HepG2 (cell line): ENCODE data around the gene SNRNP200. TPM values are rescaled to one million over a fixed set of nuclear protein-coding genes. Genes with fewer than 3 reads are reported as not detected.

Source experiments
- ATF7 ChIP-seq, 2 experiments: fragments of 450-650 bp in 1 of 2; sonication (generic) in 1 of 2; formaldehyde crosslinking in 1 of 2; IDR thresholded peaks; 2 replicates each; pipeline versions ENCODE4 v1.4.0 to v1.6.1; 2016 to 2020; ENCODE audit warnings: antibody characterized with exemption in 1 of 2, mild to moderate bottlenecking in 1 of 2, missing genetic modification reagents in 1 of 2
- BCL6 ChIP-seq: IDR thresholded peaks from 2 replicates; pipeline ENCODE4 v1.6.1; 2016; ENCODE audit warnings: missing genetic modification reagents, missing compliant biosample characterization
- FIP1L1 ChIP-seq: fragments of 200-400 bp; formaldehyde crosslinking; IDR thresholded peaks from 2 replicates; pipeline ENCODE4 v1.6.1; 2018; ENCODE audit warnings: low read depth, mild to moderate bottlenecking, low read length, moderate library complexity, borderline replicate concordance; ENCODE audit not compliant: insufficient read depth
- KDM1A ChIP-seq: IDR thresholded peaks from 2 replicates; pipeline ENCODE4 v1.6.1; 2016; ENCODE audit warnings: missing compliant biosample characterization
- KLF6 ChIP-seq: IDR thresholded peaks from 2 replicates; pipeline ENCODE4 v1.8.0; 2016; ENCODE audit warnings: missing biosample characterization, missing genetic modification reagents
- MAFF ChIP-seq: IDR thresholded peaks from 2 replicates; pipeline ENCODE4 v1.6.1; 2011; ENCODE audit warnings: low read depth, low read length, improper control_type of control experiment
- SIX4 ChIP-seq: sonication (generic); formaldehyde crosslinking; IDR thresholded peaks from 2 replicates; pipeline ENCODE4 v1.4.0; 2020; ENCODE audit warnings: missing genetic modification reagents
- SMARCE1 ChIP-seq: fragments of 450-650 bp; IDR thresholded peaks from 2 replicates; pipeline ENCODE4 v1.6.1; 2017; ENCODE audit warnings: borderline replicate concordance
- SRSF4 ChIP-seq: fragments of 200-400 bp; formaldehyde crosslinking; IDR thresholded peaks from one replicate; pipeline ENCODE4 v1.6.1; 2018; ENCODE audit warnings: mild to moderate bottlenecking, low read depth, low read length, moderate library complexity; ENCODE audit not compliant: poor library complexity, severe bottlenecking
- ZFP1 ChIP-seq: IDR thresholded peaks from 2 replicates; pipeline ENCODE4 v1.6.1; 2016
- ZFP36L2 ChIP-seq: sonication (generic); formaldehyde crosslinking; IDR thresholded peaks from 2 replicates; pipeline ENCODE4 v1.4.0; 2020; ENCODE audit warnings: missing genetic modification reagents
- ZNF264 ChIP-seq: sonication (generic); formaldehyde crosslinking; IDR thresholded peaks from 2 replicates; pipeline ENCODE4 v1.4.0; 2020; ENCODE audit warnings: missing genetic modification reagents
- ZNF547 ChIP-seq: sonication (generic); formaldehyde crosslinking; IDR thresholded peaks from 2 replicates; pipeline ENCODE4 v1.5.1; 2020; ENCODE audit warnings: mild to moderate bottlenecking, missing genetic modification reagents
- ZSCAN12 ChIP-seq: sonication (generic); formaldehyde crosslinking; IDR thresholded peaks from 2 replicates; pipeline ENCODE4 v1.9.0; 2021; ENCODE audit warnings: mild to moderate bottlenecking, missing genetic modification reagents
- polyA plus RNA-seq, 8 experiments: library from polyadenylated mRNA; depleted of rRNA in 3 of 8; stranded (reverse) in 7 of 8; unstranded in 1 of 8; fragments of >200 nt; fragmentation: Illumina TruSeq in 4 of 8; extraction: Trizol in 4 of 8; gene quantifications; 2 replicates each; pipeline versions ENCODE4 v1.2.1 to v1.2.3, GENCODE V29; 2011 to 2016; ENCODE audit warnings: low read depth in 4 of 8, missing spikeins in 1 of 8, mixed read lengths in 1 of 8; ENCODE audit not compliant: insufficient read depth in 1 of 8
- total RNA-seq, 5 experiments: library from RNA; depleted of rRNA; stranded (reverse); fragments of >200 nt; fragmentation: Illumina TruSeq; extraction: Trizol; gene quantifications; 2 replicates each; pipeline ENCODE4 v1.2.3, GENCODE V29; 2016; ENCODE audit warnings: low read depth in 1 of 5
- TF ChIP-seq, protein P1 (sequence below): sonication (generic); formaldehyde crosslinking; IDR thresholded peaks from 2 replicates; pipeline ENCODE4 v1.4.0; 2020; ENCODE audit warnings: mild to moderate bottlenecking, missing genetic modification reagents
- TF ChIP-seq, protein P2 (sequence below): IDR thresholded peaks from 2 replicates; pipeline ENCODE4 v1.6.1; 2012; ENCODE audit warnings: low read depth, low read length, improper control_type of control experiment
- TF ChIP-seq, protein P3 (sequence below): sonication (generic); formaldehyde crosslinking; IDR thresholded peaks from 2 replicates; pipeline ENCODE4 v1.4.0; 2020; ENCODE audit warnings: mild to moderate bottlenecking, missing genetic modification reagents
- TF ChIP-seq, protein P4 (sequence below): sonication (generic); formaldehyde crosslinking; conservative IDR thresholded peaks from 2 replicates; pipeline ENCODE4 v1.4.0; 2020; ENCODE audit warnings: mild to moderate bottlenecking, missing genetic modification reagents, moderate library complexity
- TF ChIP-seq, protein P5 (sequence below): sonication (generic); formaldehyde crosslinking; IDR thresholded peaks from 2 replicates; pipeline ENCODE4 v1.4.0; 2020; ENCODE audit warnings: missing genetic modification reagents; ENCODE audit errors: not compliant biosample characterization

The SNRNP200 gene
- total and polyA plus RNA-seq, 2 of the 13 experiments (the other 11 are each of a cell fraction or from before 2014, with no cell fraction given) = 99.0 to 232 TPM

DNA sequence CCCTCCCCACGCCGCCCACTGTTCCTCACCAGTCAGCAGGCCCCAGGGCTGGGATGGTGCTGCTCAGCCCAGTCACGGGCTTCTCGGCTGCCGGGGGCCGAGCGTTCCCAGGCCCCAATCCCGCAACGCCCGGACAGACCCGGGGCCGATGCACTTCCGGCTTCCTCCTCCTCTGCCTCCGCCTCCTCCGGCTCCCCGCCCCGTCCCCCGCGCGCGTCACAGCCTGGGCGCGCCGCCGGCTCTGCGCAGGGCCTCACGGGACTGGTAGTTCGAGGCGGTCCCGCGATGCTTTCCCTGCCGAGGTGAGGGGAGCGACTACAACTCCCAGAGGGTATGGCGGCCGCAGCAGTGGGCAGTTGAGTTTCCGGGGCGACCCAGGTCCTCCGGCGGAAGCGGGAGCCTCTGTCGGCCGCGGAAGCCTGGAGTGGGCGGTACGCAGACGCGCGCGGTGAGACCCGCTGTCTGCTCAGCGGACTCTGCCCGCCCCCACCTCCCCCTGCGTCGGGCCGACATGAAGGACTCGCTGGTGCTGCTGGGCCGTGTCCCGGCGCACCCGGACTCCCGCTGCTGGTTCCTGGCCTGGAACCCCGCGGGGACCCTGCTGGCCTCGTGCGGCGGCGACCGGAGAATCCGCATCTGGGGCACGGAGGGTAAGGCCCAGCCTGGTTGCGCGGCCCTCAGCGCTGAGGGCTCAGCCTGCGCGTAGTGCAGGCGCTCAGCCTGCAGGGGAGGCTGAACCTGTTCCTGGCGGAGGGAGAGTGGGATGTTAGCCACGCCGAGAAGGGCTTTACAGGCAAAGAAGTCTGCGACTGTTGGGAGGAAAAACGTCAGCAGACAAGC is 39.3 kb downstream of the SNRNP200 start, which contains the start of the genes CIAO1 and TMEM127 (continued):
- no peak for TF ChIP-seq ATF7 (IDR thresholded peaks at IDR 0.05)
- TF ChIP-seq ATF7 (CRISPR knock-in tag; IDR thresholded peaks at IDR 0.05) = 0 out of 2 replicates have a peak, but pooled peaks have one; percentile 81
- TF ChIP-seq, protein P1, sequence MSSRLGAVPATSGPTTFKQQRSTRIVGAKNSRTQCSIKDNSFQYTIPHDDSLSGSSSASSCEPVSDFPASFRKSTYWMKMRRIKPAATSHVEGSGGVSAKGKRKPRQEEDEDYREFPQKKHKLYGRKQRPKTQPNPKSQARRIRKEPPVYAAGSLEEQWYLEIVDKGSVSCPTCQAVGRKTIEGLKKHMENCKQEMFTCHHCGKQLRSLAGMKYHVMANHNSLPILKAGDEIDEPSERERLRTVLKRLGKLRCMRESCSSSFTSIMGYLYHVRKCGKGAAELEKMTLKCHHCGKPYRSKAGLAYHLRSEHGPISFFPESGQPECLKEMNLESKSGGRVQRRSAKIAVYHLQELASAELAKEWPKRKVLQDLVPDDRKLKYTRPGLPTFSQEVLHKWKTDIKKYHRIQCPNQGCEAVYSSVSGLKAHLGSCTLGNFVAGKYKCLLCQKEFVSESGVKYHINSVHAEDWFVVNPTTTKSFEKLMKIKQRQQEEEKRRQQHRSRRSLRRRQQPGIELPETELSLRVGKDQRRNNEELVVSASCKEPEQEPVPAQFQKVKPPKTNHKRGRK (CRISPR knock-in tag) = no peak
- TF ChIP-seq, protein P2, sequence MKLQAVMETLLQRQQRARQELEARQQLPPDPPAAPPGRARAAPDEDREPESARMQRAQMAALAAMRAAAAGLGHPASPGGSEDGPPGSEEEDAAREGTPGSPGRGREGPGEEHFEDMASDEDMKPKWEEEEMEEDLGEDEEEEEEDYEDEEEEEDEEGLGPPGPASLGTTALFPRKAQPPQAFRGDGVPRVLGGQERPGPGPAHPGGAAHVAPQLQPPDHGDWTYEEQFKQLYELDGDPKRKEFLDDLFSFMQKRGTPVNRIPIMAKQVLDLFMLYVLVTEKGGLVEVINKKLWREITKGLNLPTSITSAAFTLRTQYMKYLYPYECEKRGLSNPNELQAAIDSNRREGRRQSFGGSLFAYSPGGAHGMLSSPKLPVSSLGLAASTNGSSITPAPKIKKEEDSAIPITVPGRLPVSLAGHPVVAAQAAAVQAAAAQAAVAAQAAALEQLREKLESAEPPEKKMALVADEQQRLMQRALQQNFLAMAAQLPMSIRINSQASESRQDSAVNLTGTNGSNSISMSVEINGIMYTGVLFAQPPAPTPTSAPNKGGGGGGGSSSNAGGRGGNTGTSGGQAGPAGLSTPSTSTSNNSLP = no peak
- TF ChIP-seq ZFP36L2 (CRISPR knock-in tag) = peak; percentile 88; the same call in 1 of the 2 replicates
- TF ChIP-seq ZSCAN12 (CRISPR knock-in tag) = peak; percentile 63; the same call in 1 of the 2 replicates
- TF ChIP-seq, protein P3, sequence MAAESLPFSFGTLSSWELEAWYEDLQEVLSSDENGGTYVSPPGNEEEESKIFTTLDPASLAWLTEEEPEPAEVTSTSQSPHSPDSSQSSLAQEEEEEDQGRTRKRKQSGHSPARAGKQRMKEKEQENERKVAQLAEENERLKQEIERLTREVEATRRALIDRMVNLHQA (CRISPR knock-in tag) = no peak
- TF ChIP-seq SIX4 = peak; percentile 77
- TF ChIP-seq, protein P4, sequence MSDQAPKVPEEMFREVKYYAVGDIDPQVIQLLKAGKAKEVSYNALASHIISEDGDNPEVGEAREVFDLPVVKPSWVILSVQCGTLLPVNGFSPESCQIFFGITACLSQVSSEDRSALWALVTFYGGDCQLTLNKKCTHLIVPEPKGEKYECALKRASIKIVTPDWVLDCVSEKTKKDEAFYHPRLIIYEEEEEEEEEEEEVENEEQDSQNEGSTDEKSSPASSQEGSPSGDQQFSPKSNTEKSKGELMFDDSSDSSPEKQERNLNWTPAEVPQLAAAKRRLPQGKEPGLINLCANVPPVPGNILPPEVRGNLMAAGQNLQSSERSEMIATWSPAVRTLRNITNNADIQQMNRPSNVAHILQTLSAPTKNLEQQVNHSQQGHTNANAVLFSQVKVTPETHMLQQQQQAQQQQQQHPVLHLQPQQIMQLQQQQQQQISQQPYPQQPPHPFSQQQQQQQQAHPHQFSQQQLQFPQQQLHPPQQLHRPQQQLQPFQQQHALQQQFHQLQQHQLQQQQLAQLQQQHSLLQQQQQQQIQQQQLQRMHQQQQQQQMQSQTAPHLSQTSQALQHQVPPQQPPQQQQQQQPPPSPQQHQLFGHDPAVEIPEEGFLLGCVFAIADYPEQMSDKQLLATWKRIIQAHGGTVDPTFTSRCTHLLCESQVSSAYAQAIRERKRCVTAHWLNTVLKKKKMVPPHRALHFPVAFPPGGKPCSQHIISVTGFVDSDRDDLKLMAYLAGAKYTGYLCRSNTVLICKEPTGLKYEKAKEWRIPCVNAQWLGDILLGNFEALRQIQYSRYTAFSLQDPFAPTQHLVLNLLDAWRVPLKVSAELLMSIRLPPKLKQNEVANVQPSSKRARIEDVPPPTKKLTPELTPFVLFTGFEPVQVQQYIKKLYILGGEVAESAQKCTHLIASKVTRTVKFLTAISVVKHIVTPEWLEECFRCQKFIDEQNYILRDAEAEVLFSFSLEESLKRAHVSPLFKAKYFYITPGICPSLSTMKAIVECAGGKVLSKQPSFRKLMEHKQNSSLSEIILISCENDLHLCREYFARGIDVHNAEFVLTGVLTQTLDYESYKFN = peak; percentile 76
- peak; percentile 90 for TF ChIP-seq ZNF547 (CRISPR knock-in tag)
- no peak; the same call in 1 of the 2 replicates for TF ChIP-seq ZFP1 (CRISPR knock-in tag)
- no peak for TF ChIP-seq KDM1A (CRISPR knock-in tag)
- TF ChIP-seq SRSF4 = no peak
- peak; percentile 78 for TF ChIP-seq ZNF264
- TF ChIP-seq BCL6 (CRISPR knock-in tag) = peak; percentile 54; the same call in 1 of the 2 replicates
- no peak; the same call in 1 of the 2 replicates for TF ChIP-seq MAFF
- no peak for TF ChIP-seq KLF6 (CRISPR knock-in tag)
- 0 out of 2 replicates have a peak, but pooled peaks have one; percentile 76 for TF ChIP-seq FIP1L1
- TF ChIP-seq SMARCE1 = no peak
- TF ChIP-seq, protein P5, sequence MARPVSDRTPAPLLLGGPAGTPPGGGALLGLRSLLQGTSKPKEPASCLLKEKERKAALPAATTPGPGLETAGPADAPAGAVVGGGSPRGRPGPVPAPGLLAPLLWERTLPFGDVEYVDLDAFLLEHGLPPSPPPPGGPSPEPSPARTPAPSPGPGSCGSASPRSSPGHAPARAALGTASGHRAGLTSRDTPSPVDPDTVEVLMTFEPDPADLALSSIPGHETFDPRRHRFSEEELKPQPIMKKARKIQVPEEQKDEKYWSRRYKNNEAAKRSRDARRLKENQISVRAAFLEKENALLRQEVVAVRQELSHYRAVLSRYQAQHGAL (CRISPR knock-in tag) = peak; percentile 88
